Keratinocyte (primary cell): Measurements from ENCODE around the gene NOP58.
"Not testable (repeated sequence)": the region's sequence is repeated elsewhere in the genome, so short reads cannot be mapped to it uniquely, and the experiment has no call there.

Experiments
- EZH2 ChIP-seq: IDR thresholded peaks from one replicate; pipeline ENCODE4 v1.6.1; 2012; ENCODE audit warnings: inconsistent platforms, mild to moderate bottlenecking, low read length, moderate library complexity
- TF ChIP-seq, protein P1 (sequence below), 3 experiments: IDR thresholded peaks in 1 of 3; conservative IDR thresholded peaks in 1 of 3; optimal IDR thresholded peaks in 1 of 3; 2 replicates in 2 of 3; 3 replicates in 1 of 3; pipeline versions ENCODE3 to v1.5.1; 2011; ENCODE audit warnings: low read length in 3 of 3, mild to moderate bottlenecking in 3 of 3, moderate library complexity in 2 of 3, control low read depth in 1 of 3, inconsistent platforms in 1 of 3; ENCODE audit not compliant: insufficient read depth in 2 of 3; ENCODE audit errors: extremely low read depth in 1 of 3

DNA sequence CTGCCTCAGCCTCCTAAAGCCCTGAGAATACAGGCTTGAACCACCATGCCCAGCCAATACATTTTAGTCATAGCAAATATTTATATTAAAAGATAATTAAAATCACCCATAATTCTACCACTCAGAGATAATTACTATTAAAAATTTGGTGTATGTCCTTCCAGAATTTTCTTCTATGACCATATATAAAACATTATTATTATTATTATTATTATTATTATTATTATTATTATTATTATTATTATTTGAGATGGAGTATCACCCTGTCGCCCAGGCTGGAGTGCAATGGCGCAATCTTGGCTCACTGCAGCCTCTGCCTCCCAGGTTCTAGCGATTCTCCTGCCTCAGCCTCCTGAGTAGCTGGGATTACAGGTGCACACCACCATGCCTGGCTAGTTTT is 54.8 kb downstream of the NOP58 start:
- TF ChIP-seq, protein P1, sequence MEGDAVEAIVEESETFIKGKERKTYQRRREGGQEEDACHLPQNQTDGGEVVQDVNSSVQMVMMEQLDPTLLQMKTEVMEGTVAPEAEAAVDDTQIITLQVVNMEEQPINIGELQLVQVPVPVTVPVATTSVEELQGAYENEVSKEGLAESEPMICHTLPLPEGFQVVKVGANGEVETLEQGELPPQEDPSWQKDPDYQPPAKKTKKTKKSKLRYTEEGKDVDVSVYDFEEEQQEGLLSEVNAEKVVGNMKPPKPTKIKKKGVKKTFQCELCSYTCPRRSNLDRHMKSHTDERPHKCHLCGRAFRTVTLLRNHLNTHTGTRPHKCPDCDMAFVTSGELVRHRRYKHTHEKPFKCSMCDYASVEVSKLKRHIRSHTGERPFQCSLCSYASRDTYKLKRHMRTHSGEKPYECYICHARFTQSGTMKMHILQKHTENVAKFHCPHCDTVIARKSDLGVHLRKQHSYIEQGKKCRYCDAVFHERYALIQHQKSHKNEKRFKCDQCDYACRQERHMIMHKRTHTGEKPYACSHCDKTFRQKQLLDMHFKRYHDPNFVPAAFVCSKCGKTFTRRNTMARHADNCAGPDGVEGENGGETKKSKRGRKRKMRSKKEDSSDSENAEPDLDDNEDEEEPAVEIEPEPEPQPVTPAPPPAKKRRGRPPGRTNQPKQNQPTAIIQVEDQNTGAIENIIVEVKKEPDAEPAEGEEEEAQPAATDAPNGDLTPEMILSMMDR (optimal IDR thresholded peaks at IDR 0.05 in 1 of 3, IDR thresholded peaks at IDR 0.05 in 1 of 3, conservative IDR thresholded peaks at IDR 0.05 in 1 of 3; ENCODE audit: extremely low read depth in 1 of 3, insufficient read depth in 2 of 3, low read length in 3 of 3): not testable (repeated sequence)
- TF ChIP-seq EZH2: not testable (repeated sequence)
